ENCODE measurements around the gene LYRM1. TPM values are rescaled to one million over a fixed set of nuclear protein-coding genes. Genes with fewer than 3 reads are reported as not detected.

Gene LYRM1
- total and polyA plus RNA-seq, 3 donors from 2014 or later: 30.2 to 87.2 (median 43.0) TPM

- Histone ChIP-seq H3K9me3 (no peaks in the 10 kb centered on the region), H3K4me1 (peaks cover 37% of the 10 kb centered on the region), H3K36me3 (ENCODE audit: low read depth, missing control alignments) (no peaks in the 10 kb centered on the region), H3K27me3 (no peaks in the 10 kb centered on the region), H3K27ac (peak overlapping the region in 1 of 2 donors; percentile 41), H3K4me3 (no peak overlapping the region)
- TF ChIP-seq CTCF (IDR thresholded peaks at IDR 0.05): no peak
- TF ChIP-seq POLR2A (IDR thresholded peaks at IDR 0.05): no peak
- DNase-seq: no peak
- intact Hi-C loops (cut with DNase I; ENCODE audit: low total_unique reads): no loop called here
- WGBS, 2 donors: 59 to 62% methylated on average over 2 of the region's 2 CpGs
These were observed 30.3 kb upstream of the LYRM1 start for GRCh38 chr16:20870122-20870820.

GRCh38 chr16:20871258-20871657 lies 29.3 kb upstream of the LYRM1 start:
- H3K9me3 ChIP-seq: no peaks in the 10 kb centered on the region
- 54 to 79% methylated on average over 2 of the region's 2 CpGs for WGBS, 2 donors
- no peak overlapping the region for H3K4me3 ChIP-seq
- H3K27ac ChIP-seq: peak overlapping the region in 1 of 2 donors; percentile 41
- H3K36me3 ChIP-seq (ENCODE audit: low read depth, missing control alignments): no peaks in the 10 kb centered on the region
- intact Hi-C loops (cut with DNase I; ENCODE audit: low total_unique reads): no loop called here
- TF ChIP-seq CTCF (IDR thresholded peaks at IDR 0.05) (no peak), POLR2A (IDR thresholded peaks at IDR 0.05) (no peak)
- DNase-seq: no peak
- H3K4me1 ChIP-seq: peaks cover 33% of the 10 kb centered on the region
- H3K27me3 ChIP-seq: no peaks in the 10 kb centered on the region

GRCh38 chr16:20871941-20872815 lies 28.4 kb upstream of the LYRM1 start:
- Histone ChIP-seq H3K36me3 (ENCODE audit: low read depth, missing control alignments) (no peaks in the 10 kb centered on the region), H3K27me3 (no peaks in the 10 kb centered on the region), H3K27ac (peak overlapping the region in 1 of 2 donors; percentile 41), H3K4me3 (no peak overlapping the region), H3K4me1 (peaks cover 27% of the 10 kb centered on the region), H3K9me3 (no peaks in the 10 kb centered on the region)
- WGBS, 2 donors: 77 to 86% methylated on average over 9 of the region's 9 CpGs
- DNase-seq: no peak
- TF ChIP-seq POLR2A (IDR thresholded peaks at IDR 0.05) (no peak), CTCF (IDR thresholded peaks at IDR 0.05) (no peak)
- intact Hi-C loops (cut with DNase I; ENCODE audit: low total_unique reads): no loop called here

GRCh38 chr16:20873331-20873730 lies 27.2 kb upstream of the LYRM1 start:
- WGBS, 2 donors: 88 to 94% methylated on average over 3 of the region's 3 CpGs
- peaks cover 24% of the 10 kb centered on the region for H3K4me1 ChIP-seq
- no peaks in the 10 kb centered on the region for H3K9me3 ChIP-seq
- DNase-seq: no peak
- intact Hi-C loops (cut with DNase I; ENCODE audit: low total_unique reads): no loop called here
- no peaks in the 10 kb centered on the region for H3K27me3 ChIP-seq
- H3K4me3 ChIP-seq: no peak overlapping the region
- TF ChIP-seq POLR2A (IDR thresholded peaks at IDR 0.05): no peak
- no peak for TF ChIP-seq CTCF (IDR thresholded peaks at IDR 0.05)
- H3K27ac ChIP-seq: no peak overlapping the region
- H3K36me3 ChIP-seq (ENCODE audit: low read depth, missing control alignments): no peaks in the 10 kb centered on the region

Data from testis (tissue), 3 donors.